CD4-positive, alpha-beta memory T cell (primary cell): ENCODE measurements around the gene TF. TPM values are rescaled to one million over a fixed set of nuclear protein-coding genes. Genes with fewer than 3 reads are reported as not detected.

ENCODE experiments used
- CTCF ChIA-PET: fragments of 350-600 bp; sonication (Branson Sonifier 250); formaldehyde crosslinking; loops from one replicate; lab custom pipeline; 2021; ENCODE audit warnings: inconsistent platforms; ENCODE audit not compliant: partially characterized antibody; lab: Charles Lee
- POLR2A ChIA-PET: fragments of 350-600 bp; sonication (Branson Sonifier 250); formaldehyde crosslinking; loops from one replicate; lab custom pipeline; 2021; ENCODE audit not compliant: partially characterized antibody; lab: Charles Lee
- DNase-seq, 5 donors: peaks; one replicate each; pipeline versions ENCODE4 v3.0.0 to v3.0.0-alpha.2; 2020 to 2022; ENCODE audit warnings: mixed read lengths in 1 of 5
- H3K27ac ChIP-seq: one replicate; pipeline ENCODE4 v1.7.0; 2013; ENCODE audit warnings: low read depth, low read length
- H3K27me3 ChIP-seq: 2 replicates; pipeline ENCODE4 v1.7.0; 2013; ENCODE audit warnings: mild to moderate bottlenecking, low read length, moderate library complexity; ENCODE audit not compliant: insufficient read depth
- H3K36me3 ChIP-seq: 2 replicates; pipeline ENCODE4 v1.7.0; 2013; ENCODE audit warnings: mild to moderate bottlenecking, low read length, moderate library complexity; ENCODE audit not compliant: insufficient read depth
- H3K4me1 ChIP-seq: 2 replicates; pipeline ENCODE4 v1.7.0; 2013; ENCODE audit warnings: mild to moderate bottlenecking, low read length, moderate library complexity; ENCODE audit not compliant: insufficient read depth
- H3K4me3 ChIP-seq, 2 donors: one replicate each; pipeline ENCODE4 v1.7.0; 2013; ENCODE audit warnings: low read length in 2 of 2, mild to moderate bottlenecking in 1 of 2
- H3K9me3 ChIP-seq, 2 donors: one replicate each; pipeline ENCODE4 v1.7.0; 2013; ENCODE audit warnings: low read length in 2 of 2, control low read depth in 1 of 2; ENCODE audit not compliant: control insufficient read depth in 1 of 2
- H3K27ac Mint-ChIP-seq, 7 donors: one replicate each; pipeline ENCODE4 v1.8.0; 2020 to 2021; ENCODE audit warnings: mixed read lengths in 7 of 7, mild to moderate bottlenecking in 6 of 7, inconsistent platforms in 3 of 7, moderate library complexity in 3 of 7
- H3K27me3 Mint-ChIP-seq, 2 donors: one replicate each; pipeline ENCODE4 v1.8.0; 2020 to 2021; ENCODE audit warnings: mixed read lengths in 2 of 2
- H3K36me3 Mint-ChIP-seq, 2 donors: one replicate each; pipeline ENCODE4 v1.8.0; 2020 to 2021; ENCODE audit warnings: mixed read lengths in 2 of 2, inconsistent platforms in 1 of 2, mild to moderate bottlenecking in 1 of 2
- H3K4me1 Mint-ChIP-seq, 4 donors: one replicate each; pipeline ENCODE4 v1.8.0; 2020 to 2021; ENCODE audit warnings: mixed read lengths in 4 of 4, mild to moderate bottlenecking in 1 of 4
- H3K4me3 Mint-ChIP-seq, 8 donors: one replicate each; pipeline ENCODE4 v1.8.0; 2020 to 2021; ENCODE audit warnings: mixed read lengths in 8 of 8, mild to moderate bottlenecking in 7 of 8, moderate library complexity in 6 of 8, inconsistent platforms in 3 of 8
- H3K9me3 Mint-ChIP-seq, 8 donors: one replicate each; pipeline ENCODE4 v1.8.0; 2020 to 2021; ENCODE audit warnings: mixed read lengths in 8 of 8, mild to moderate bottlenecking in 5 of 8, inconsistent platforms in 3 of 8, moderate library complexity in 1 of 8
- intact Hi-C: fragments of 100-400 bp; cut with micrococcal nuclease; formaldehyde crosslinking; loops from one replicate; pipeline ENCODE4 v1.15.1; 2023
- polyA plus RNA-seq, 2 donors: library from polyadenylated mRNA; unstranded; fragments of 300-500 nt; fragmentation: Illumina TruSeq; gene quantifications; one replicate each; pipeline ENCODE4 v1.2.3, GENCODE V29; 2021
- total RNA-seq, 2 experiments: library from RNA; stranded (reverse); gene quantifications; one replicate each; pipeline ENCODE4 v1.2.3, GENCODE V29; 2021

TF gene
- total and polyA plus RNA-seq, 4 experiments from 2014 or later: 0.25 to 0.38 TPM; not detected in 2

GRCh38 chr3:133706033-133706432, 40.2 kb upstream of the TF start:
- Histone ChIP-seq H3K9me3 (no peaks in the 10 kb centered on the region), H3K27ac (no peak overlapping the region), H3K4me1 (no peaks in the 10 kb centered on the region), H3K36me3 (no peaks in the 10 kb centered on the region), H3K4me3 (no peak overlapping the region), H3K27me3 (no peaks in the 10 kb centered on the region)
- H3K27ac Mint-ChIP-seq: no peak overlapping the region
- no peaks in the 10 kb centered on the region for H3K36me3 Mint-ChIP-seq
- ChIA-PET POLR2A (no interaction called here), CTCF (no interaction called here)
- intact Hi-C loops: no loop called here
- no peak overlapping the region for H3K4me3 Mint-ChIP-seq
- H3K9me3 Mint-ChIP-seq: no peaks in the 10 kb centered on the region
- no peak for DNase-seq
- H3K4me1 Mint-ChIP-seq: no peaks in the 10 kb centered on the region
- peaks cover 9 to 14% of the 10 kb centered on the region in 2 donors for H3K27me3 Mint-ChIP-seq

DNA sequence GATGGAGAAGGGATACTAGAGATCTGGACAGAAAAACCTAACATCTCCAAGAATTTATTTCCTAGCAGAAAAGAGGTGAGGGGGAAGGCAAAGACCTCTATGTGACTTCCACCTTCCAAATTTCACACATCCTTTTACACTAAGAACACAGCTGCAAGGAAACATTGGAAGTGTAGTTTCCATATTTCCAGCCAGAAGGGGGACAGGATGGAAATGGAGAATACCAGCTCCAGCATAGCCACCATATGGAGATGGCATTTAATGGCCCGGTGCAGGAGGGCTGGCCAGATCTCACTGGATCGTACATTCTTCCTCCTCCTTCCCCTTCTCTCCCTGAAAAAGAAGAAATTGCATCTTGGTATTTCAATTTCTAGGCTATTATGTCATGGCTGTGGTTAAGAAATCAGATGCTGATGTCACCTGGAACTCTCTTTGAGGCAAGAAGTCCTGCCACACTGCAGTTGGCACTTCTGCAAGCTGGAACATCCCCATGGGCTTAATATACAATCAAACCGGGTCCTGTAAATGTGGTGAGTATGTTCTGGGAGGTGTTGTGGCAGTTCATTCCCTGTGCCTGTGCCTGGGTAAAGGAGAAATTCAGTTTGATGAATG, 36.9 kb upstream of the TF start:
- DNase-seq: no peak
- ChIA-PET POLR2A (no interaction called here), CTCF (no interaction called here)
- Histone ChIP-seq H3K27ac (no peak overlapping the region), H3K36me3 (no peaks in the 10 kb centered on the region), H3K4me1 (no peaks in the 10 kb centered on the region), H3K27me3 (no peaks in the 10 kb centered on the region), H3K9me3 (no peaks in the 10 kb centered on the region), H3K4me3 (no peak overlapping the region)
- no peaks in the 10 kb centered on the region for H3K36me3 Mint-ChIP-seq
- peaks cover 7 to 14% of the 10 kb centered on the region in 2 donors for H3K27me3 Mint-ChIP-seq
- H3K9me3 Mint-ChIP-seq: peaks cover 0 to 2% (median 0%) of the 10 kb centered on the region in 8 donors
- no peaks in the 10 kb centered on the region for H3K4me1 Mint-ChIP-seq
- intact Hi-C loops: no loop called here
- no peak overlapping the region for H3K4me3 Mint-ChIP-seq
- H3K27ac Mint-ChIP-seq: no peak overlapping the region

DNA sequence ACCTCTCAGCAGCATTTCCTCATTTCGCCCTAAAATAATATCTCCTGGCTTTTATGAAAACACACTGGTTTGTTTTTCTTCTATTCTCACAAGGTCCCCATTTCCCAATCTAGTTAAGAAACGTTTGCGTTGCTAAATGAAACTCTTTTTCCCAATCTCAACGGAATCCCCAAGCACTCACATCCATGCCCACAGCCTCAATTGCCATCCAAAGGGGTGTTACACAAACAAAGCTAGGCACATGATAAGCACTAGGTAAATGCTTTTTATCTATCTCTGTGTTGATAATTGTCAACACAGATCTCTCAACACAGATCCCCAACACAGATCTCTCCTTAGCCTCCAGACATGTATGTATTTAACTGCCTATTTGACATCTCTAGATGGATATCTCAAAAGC, 35.2 kb upstream of the TF start:
- H3K27ac Mint-ChIP-seq: no peak overlapping the region
- H3K4me1 Mint-ChIP-seq: no peaks in the 10 kb centered on the region
- no peaks in the 10 kb centered on the region for H3K36me3 Mint-ChIP-seq
- intact Hi-C loops: no loop called here
- Histone ChIP-seq H3K4me1 (no peaks in the 10 kb centered on the region), H3K36me3 (no peaks in the 10 kb centered on the region), H3K27ac (no peak overlapping the region), H3K4me3 (no peak overlapping the region), H3K9me3 (no peaks in the 10 kb centered on the region), H3K27me3 (no peaks in the 10 kb centered on the region)
- ChIA-PET CTCF (no interaction called here), POLR2A (no interaction called here)
- peaks cover 0 to 2% (median 0%) of the 10 kb centered on the region in 8 donors for H3K9me3 Mint-ChIP-seq
- H3K27me3 Mint-ChIP-seq: peaks cover 5 to 14% of the 10 kb centered on the region in 2 donors
- H3K4me3 Mint-ChIP-seq: no peak overlapping the region
- no peak for DNase-seq

GRCh38 chr3:133712017-133712416, 34.2 kb upstream of the TF start:
- Mint-ChIP-seq H3K4me3 (no peak overlapping the region), H3K36me3 (no peaks in the 10 kb centered on the region), H3K27me3 (peaks cover 2 to 11% of the 10 kb centered on the region in 2 donors), H3K27ac (peak overlapping the region in 1 of 7 donors; percentile 21), H3K9me3 (peaks cover 0 to 2% (median 0%) of the 10 kb centered on the region in 8 donors), H3K4me1 (no peaks in the 10 kb centered on the region)
- DNase-seq: no peak
- ChIA-PET POLR2A (no interaction called here), CTCF (no interaction called here)
- Histone ChIP-seq H3K27ac (no peak overlapping the region), H3K4me3 (no peak overlapping the region), H3K9me3 (no peaks in the 10 kb centered on the region), H3K27me3 (no peaks in the 10 kb centered on the region), H3K4me1 (no peaks in the 10 kb centered on the region), H3K36me3 (no peaks in the 10 kb centered on the region)
- intact Hi-C loops: no loop called here

- H3K36me3 ChIP-seq: no peaks in the 10 kb centered on the region
- DNase-seq: no peak
- POLR2A ChIA-PET: no interaction called here
- peaks cover 0 to 8% of the 10 kb centered on the region in 2 donors for H3K27me3 Mint-ChIP-seq
- peaks cover 0 to 2% (median 0%) of the 10 kb centered on the region in 8 donors for H3K9me3 Mint-ChIP-seq
- no peak overlapping the region for H3K27ac ChIP-seq
- H3K9me3 ChIP-seq: no peaks in the 10 kb centered on the region
- CTCF ChIA-PET: no interaction called here
- H3K27ac Mint-ChIP-seq: no peak overlapping the region
- intact Hi-C loops: no loop called here
- no peaks in the 10 kb centered on the region for H3K4me1 ChIP-seq
- H3K4me1 Mint-ChIP-seq: no peaks in the 10 kb centered on the region
- no peak overlapping the region for H3K4me3 ChIP-seq
- H3K27me3 ChIP-seq: no peaks in the 10 kb centered on the region
- H3K36me3 Mint-ChIP-seq: no peaks in the 10 kb centered on the region
- no peak overlapping the region for H3K4me3 Mint-ChIP-seq
Observed at GRCh38 chr3:133713347-133713746, 32.8 kb upstream of the TF start.

DNA sequence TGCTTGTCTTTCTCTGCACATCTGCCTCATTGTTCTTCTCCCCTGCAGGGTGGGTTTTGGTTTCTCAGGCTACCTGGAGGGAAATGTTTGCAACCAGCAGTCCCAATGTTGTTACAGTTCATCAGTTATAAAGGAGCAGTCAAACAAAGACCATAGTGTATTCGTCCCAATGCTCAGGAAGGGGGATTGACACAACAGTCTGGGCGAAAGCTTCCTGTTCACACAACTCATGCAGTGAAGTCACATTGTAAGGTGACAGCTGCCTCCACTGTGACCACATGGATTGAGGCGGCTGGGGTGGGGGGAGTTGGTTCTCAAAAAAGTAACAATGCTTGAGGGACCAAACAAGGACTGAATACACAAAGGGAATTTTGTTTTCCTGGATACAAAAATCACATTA, 28.8 kb upstream of the TF start:
- no peaks in the 10 kb centered on the region for H3K36me3 Mint-ChIP-seq
- Histone ChIP-seq H3K27ac (no peak overlapping the region), H3K36me3 (no peaks in the 10 kb centered on the region), H3K4me3 (no peak overlapping the region), H3K4me1 (no peaks in the 10 kb centered on the region), H3K27me3 (no peaks in the 10 kb centered on the region), H3K9me3 (no peaks in the 10 kb centered on the region)
- no peak overlapping the region for H3K27ac Mint-ChIP-seq
- no peak overlapping the region for H3K4me3 Mint-ChIP-seq
- H3K27me3 Mint-ChIP-seq: peaks cover 7 to 10% of the 10 kb centered on the region in 2 donors
- DNase-seq: no peak
- POLR2A ChIA-PET: no interaction called here
- CTCF ChIA-PET: no interaction called here
- H3K9me3 Mint-ChIP-seq: peaks cover 4 to 11% (median 5%) of the 10 kb centered on the region in 8 donors
- H3K4me1 Mint-ChIP-seq: no peaks in the 10 kb centered on the region
- intact Hi-C loops: no loop called here

- no peak for DNase-seq
- CTCF ChIA-PET: no interaction called here
- H3K27ac Mint-ChIP-seq: no peak overlapping the region
- Histone ChIP-seq H3K4me3 (no peak overlapping the region), H3K36me3 (no peaks in the 10 kb centered on the region), H3K27me3 (no peaks in the 10 kb centered on the region), H3K9me3 (peaks cover 0 to 6% of the 10 kb centered on the region in 2 donors), H3K27ac (no peak overlapping the region), H3K4me1 (no peaks in the 10 kb centered on the region)
- H3K36me3 Mint-ChIP-seq: peaks cover 0 to 4% of the 10 kb centered on the region in 2 donors
- intact Hi-C loops: no loop called here
- no peaks in the 10 kb centered on the region for H3K4me1 Mint-ChIP-seq
- H3K27me3 Mint-ChIP-seq: peaks cover 9 to 13% of the 10 kb centered on the region in 2 donors
- no peak overlapping the region for H3K4me3 Mint-ChIP-seq
- peaks cover 5 to 33% (median 21%) of the 10 kb centered on the region in 8 donors for H3K9me3 Mint-ChIP-seq
- POLR2A ChIA-PET: no interaction called here
Observed at GRCh38 chr3:133722935-133723334, 23.3 kb upstream of the TF start.
